ENCODE data around the gene STAG1. TPM values are rescaled to one million over a fixed set of nuclear protein-coding genes. Genes with fewer than 3 reads are reported as not detected.
"Not testable (repeated sequence)": the region's sequence is repeated elsewhere in the genome, so short reads cannot be mapped to it uniquely, and the experiment has no call there.

STAG1 gene
- total and polyA plus RNA-seq, 2 of the 13 experiments (the other 11 are each of a cell fraction or from before 2014, with no cell fraction given): 6.2 to 25.9 TPM

GRCh38 chr3:136752172-136752421 is at the start of gene STAG1 (continued):
- TF ChIP-seq ZNF501 (CRISPR knock-in tag; IDR thresholded peaks at IDR 0.05) (no peak), NFE2L1 (CRISPR knock-in tag; IDR thresholded peaks at IDR 0.05; ENCODE audit: borderline replicate concordance) (no peak), ZNF101 (CRISPR knock-in tag; IDR thresholded peaks at IDR 0.05; ENCODE audit: borderline replicate concordance, low read depth) (no peak), ARNTL (CRISPR knock-in tag; IDR thresholded peaks at IDR 0.05) (no peak), ZBTB42 (CRISPR knock-in tag; IDR thresholded peaks at IDR 0.05) (no peak), ZNF136 (CRISPR knock-in tag; IDR thresholded peaks at IDR 0.05; ENCODE audit: low read depth) (no peak), ZNF468 (CRISPR knock-in tag; IDR thresholded peaks at IDR 0.05) (0 out of 2 replicates have a peak, but pooled peaks have one; percentile 71), PBX3 (CRISPR knock-in tag; IDR thresholded peaks at IDR 0.05; ENCODE audit: borderline replicate concordance) (no peak), IKZF5 (CRISPR knock-in tag; IDR thresholded peaks at IDR 0.05) (peak; percentile 75; the same call in 1 of the 2 replicates)

GRCh38 chr3:136801146-136801545 is 49.0 kb upstream of the STAG1 start:
- intact Hi-C loops (cut with micrococcal nuclease; ENCODE audit: unreplicated experiment); H3K79me2 ChIP-seq (ENCODE audit: insufficient read depth, low read length); H3K27ac ChIP-seq (ENCODE audit: extremely low read length, insufficient read depth, low read length); BruUV-seq (replicated peaks); H4K20me1 ChIP-seq (ENCODE audit: insufficient read depth, low read length); H3K4me1 ChIP-seq (ENCODE audit: insufficient read depth, low read length); H3K36me3 ChIP-seq (replicated peaks in 1 of 2; ENCODE audit: control insufficient read depth in 1 of 2, insufficient read depth in 2 of 2, low read length in 2 of 2); ATAC-seq; H3K4me2 ChIP-seq (ENCODE audit: low read depth, low read length); FAIRE-seq; H3K27me3 ChIP-seq (ENCODE audit: control insufficient read depth in 1 of 2, insufficient read depth in 2 of 2, low read length in 2 of 2); H3K9me3 ChIP-seq (ENCODE audit: low read length); DNase-seq (ENCODE audit: low spot score); H3K9ac ChIP-seq (ENCODE audit: insufficient read depth, low read depth, low read length); H2AFZ ChIP-seq (ENCODE audit: low read length); in situ Hi-C loops (cut with HindIII; ENCODE audit: extremely low pct_ligation_motif_present, low pct_unique_long_range_greater_than_20kb); H3K4me3 ChIP-seq (replicated peaks in 1 of 3; ENCODE audit: insufficient read depth in 1 of 3, low read depth in 2 of 3, low read length in 3 of 3); CTCF ChIA-PET (ENCODE audit: low intra/inter-chr PET ratio, low total read pairs); POLR2A ChIA-PET: not testable (repeated sequence)
- WGBS (ENCODE audit: low lambda C conversion rate): 59% methylated on average over 10 of the region's 10 CpGs

Data from HepG2 (cell line).